Measurements from ENCODE around the gene LYRM2.
A peak's percentile ranks its signal among the peaks of the same experiment; 100 is the strongest.

The LYRM2 gene, protein sequence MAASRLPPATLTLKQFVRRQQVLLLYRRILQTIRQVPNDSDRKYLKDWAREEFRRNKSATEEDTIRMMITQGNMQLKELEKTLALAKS

GRCh38 chr6:89638320-89639195 lies at the start of gene LYRM2:
Gene LYRM2 (minus strand): TSS chr6:89638747. CDS start chr6:89638716, 31 bp downstream.
- DNase-seq: peak; percentile 92

DNA sequence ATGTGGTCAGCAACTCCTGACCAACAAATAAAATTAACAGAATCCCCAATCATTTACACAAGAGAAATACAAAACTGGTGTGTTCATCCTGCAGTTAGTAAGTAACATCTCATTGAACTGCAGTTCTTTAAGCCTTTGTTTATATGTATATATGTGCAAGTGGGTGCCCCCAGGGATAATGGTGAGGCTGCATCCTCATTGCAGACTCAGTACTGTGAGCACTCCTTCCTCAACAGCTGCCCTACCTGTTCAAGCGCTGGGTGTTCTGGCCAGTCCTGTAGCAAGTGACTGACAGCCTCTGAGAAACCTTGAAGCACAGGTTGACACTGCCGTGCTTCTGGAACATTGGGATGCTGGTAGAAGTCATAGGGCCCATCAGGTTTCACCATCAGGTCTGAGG lies 49.8 kb upstream of the LYRM2 start:
- DNase-seq: no peak

GRCh38 chr6:89685311-89685710 lies 46.8 kb upstream of the LYRM2 start:
- no peak for DNase-seq

DNA sequence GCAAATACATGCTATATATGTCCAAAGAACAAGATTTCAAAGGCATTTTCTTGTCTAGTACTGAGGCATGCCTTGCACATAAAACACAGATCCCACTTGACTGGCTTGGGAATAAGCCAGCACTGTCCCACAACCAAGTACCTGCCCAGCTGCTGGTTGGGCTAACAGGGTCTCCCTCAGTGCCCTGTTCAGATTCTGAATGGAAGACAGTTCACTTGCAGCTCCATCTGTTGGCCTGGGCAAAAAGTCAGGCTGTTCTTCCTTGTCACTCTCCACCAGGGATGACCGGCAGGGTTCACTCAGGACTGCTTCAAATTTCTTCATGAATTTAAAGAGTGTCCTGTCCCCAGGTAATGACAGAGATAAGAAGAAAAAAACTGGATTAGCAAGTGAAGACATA lies 44.4 kb upstream of the LYRM2 start:
- no peak for DNase-seq

DNA sequence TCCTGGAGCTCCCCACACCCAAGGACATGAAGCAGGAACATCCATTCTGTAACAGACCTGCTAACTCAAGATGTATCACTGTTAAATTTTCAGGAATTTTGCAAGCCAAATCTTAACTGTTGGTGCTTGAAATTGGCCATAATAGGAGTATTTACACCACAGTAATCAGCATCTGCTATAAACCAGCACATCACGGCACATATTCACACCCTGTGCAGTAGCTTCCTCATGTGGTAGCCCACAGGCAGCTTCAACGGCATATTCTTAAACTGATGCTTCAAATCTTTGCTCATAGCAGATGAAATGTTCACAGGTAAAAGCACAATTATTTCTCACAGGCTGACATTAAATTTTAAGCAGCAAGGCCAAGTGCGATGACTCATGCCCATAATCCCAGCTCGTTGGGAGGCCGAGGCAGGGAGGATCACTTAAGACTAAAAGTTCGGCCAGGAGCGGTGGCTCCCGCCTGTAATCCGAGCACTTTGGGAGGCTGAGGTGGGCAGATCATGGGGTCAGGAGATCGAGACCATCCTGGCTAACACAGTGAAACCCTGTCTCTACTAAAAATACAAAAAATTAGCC lies 43.5 kb upstream of the LYRM2 start:
- no peak for DNase-seq

DNA sequence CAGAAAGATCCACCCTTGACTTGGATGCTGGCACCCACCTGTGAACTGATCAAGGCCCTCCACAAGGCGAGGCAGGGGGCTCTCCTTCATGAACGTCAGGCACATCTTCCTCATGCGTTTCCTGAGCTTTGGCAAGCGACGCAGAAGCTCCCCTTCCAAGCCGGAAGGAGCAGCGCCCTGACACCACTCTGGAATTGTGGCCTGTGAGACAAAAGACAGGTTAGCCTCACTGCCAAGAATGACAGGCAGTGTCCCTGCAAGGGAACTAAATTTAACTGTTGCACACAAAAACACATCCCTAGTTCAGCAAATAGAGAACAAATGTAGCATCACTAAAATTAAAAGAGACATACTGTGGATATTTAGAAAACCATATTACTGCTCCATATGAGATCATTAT lies 42.0 kb upstream of the LYRM2 start:
- no peak for DNase-seq

GRCh38 chr6:89680150-89680549 lies 41.6 kb upstream of the LYRM2 start:
- no peak for DNase-seq

DNA sequence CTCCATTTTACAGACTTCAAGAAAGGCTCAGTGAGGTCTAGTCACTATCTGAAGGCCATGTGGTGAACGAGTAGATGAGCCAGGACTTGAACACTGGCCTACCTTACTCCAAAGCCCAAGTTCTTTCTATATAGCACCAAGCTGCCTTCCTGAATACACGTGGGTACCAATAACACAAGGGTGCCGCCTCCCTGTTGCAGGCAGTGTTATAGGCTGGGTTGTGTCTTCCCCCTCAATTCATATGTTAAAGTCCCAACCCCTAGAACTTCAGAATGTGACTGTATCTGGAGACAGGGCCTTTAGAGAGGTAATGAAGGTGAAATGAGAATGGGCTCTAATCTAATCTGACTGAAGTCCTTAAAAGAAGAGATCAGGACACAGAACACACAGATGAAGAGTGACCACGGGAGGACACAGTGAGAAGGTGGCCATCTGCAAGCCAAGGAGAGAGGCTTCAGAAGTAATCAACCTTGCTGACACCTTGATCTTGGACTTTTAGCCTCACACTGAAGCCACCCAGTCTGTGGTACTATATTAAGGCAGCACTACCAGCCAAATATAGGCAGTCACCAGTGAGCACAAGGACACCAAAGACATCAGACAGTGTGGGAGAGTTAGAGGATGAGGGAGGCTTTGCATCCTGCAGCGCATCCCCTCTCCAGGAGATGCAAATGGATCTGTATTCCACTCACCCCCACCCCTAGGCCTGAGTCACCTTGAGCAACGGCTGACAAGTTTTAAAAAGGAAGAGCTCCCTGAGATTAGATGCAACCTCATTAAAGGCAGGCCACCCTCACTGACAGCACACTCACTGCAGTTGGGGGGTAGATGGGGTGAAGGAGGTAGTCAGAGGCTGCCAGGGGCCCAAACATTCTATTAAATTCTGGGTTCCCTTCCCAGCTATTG lies 40.9 kb upstream of the LYRM2 start:
- no peak for DNase-seq

DNA sequence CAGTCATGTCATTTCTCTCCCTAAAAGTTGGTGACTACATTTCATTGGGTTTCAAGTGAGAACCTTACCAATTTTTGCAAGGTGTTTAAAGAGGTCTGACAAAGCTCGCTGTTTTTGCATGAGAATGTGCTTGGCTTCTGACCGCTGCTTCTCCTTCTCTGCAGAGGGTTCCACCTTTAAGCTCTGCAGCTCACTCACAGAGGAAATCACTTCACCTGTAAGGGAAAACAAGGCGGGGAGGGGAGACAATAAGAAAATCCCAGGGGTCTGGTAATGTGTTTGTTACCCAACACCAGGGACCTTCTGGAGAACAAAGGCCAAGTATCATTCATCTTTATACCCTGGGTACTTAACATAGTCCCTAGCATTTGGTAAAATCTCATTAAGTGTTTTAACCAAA lies 40.0 kb upstream of the LYRM2 start:
- DNase-seq: no peak

DNA sequence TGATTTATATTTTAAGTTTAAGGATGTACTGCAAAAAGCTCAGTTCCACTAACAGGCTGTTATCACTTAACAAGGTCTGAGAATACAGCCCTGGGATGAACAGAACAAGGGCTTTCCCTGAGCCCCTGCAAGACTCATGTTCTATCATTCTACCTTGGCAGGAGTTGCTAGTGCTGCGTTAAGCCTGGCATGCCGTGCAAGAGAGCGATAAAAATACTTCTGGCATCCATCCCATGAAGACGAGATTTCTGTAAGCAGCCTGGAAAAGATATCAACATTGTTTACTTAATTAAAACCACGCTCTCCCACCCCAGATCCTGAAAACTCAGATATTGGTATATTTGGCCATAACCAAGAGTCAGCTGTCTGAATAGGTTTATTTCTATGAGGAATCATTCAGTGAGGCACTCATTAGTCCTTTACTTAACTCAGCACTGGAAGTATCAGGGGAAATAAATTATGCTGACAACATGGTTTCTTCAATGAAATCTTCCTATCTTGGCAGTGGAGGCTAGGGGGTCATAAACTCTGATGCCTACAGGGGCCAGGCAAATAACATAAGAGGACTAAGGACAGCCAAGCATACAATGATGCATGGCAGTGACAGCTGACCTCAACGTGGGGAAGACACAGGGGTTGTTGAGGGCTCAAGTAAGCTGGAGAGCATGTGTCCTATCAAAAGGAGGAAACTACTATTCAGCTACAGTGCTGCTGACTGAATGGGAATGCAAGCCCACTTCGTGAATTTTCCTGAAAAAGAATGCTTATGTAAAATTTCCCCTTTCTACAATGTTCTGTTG lies 37.6 kb upstream of the LYRM2 start:
- DNase-seq: no peak

DNA sequence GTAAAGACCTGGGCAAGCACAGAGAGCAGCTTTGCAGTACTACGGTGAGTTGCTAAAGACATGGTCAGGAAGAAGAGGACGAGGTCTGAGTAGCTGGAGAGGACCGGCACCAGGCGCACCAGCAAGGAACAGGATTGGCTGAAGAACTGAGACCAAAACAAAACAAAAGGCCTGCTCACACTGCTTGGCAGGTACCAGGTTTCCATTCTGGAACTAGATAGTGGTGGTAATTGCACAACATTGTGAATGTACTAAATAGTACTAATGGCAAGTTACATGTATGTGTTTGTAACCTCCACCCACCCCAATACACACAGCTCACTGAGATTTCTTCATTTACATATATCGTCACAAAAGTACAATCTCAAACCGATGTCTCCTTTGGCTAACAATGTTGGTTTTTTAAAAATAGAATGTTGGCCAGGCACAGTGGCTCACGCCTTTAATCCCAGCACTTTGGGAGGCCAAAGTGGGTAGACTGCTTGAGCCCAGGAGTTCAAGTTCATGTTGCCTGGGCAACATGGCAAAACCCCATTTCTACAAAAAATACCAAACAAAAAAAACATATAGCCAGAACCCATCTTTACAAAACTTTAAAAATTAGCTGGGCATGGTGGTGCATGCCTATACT lies 32.5 kb upstream of the LYRM2 start:
- DNase-seq: no peak

DNA sequence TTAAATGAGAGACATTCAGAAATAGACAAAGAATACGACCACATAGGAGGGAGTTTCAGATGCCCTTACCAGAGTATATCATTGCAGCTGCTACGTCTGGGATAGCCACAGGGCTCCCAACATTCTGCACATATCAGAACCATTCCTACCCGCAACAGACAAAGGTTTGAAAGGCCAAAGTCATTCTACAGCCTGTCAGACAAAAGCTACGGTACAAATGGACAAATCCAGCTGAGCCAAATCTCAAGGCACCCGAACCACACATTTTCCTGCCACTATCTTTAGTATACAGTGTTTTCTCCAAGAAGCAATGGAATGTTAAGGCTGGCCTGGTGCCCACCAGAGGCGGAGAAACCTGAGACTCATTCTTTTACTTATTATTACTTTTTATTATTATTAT lies 30.5 kb upstream of the LYRM2 start:
- DNase-seq: no peak

DNA sequence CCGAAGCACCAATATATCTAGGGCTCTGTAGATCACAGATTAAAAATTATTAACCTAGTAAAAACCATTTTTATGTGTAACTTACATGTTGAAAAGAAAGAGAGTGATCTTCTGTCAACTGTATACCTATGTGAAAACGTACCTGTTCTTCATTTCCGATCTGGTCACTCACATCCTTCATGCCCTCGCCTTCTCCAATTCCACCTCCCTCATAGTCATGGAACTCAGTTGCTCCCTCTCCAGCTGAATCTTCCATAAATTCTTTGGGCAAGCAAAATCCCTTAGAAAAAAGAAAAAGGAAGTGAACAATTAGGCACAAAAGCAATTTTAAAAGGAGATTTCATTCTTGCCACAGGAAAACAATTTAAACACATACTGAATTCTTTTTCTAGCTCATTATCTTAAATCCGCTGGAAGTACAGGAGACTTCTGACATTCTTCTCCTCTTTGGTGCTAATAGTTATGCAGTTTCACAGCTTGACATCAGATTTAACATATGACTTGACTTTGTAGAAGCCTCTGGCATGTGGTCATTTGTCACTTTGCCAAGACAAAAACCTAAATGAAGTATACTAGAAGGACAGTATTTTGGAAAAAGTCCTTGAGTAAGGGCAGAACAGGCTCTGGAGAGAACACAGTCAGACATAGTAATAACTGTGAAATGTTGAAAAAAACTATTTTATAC lies 29.5 kb upstream of the LYRM2 start:
- DNase-seq: no peak

DNA sequence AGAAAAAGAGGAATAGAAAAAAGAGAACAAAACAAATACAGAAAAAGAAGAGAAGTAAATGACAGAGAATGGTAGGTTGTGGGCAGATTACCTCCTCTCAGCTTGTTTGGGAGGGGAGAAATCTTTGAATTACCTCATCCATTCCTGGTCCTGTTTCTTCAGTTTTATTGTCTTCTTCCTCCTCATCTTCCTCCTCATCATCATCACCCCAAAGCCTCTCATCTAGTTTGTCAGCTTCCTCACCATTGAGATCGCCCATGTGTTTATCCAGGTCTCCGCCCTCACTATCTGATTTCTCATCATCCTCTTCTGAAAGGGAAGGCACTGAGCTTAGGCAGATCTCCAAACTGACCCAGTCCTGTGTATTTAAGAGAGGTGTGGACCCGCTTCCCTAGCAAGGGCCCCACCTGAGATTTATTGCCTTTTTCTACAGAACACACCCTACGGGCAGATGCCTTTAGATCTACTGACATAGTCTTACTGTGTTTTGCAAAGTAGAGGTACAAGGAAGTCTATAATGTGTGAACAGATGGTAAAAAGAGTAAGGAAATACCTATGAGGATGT lies 24.2 kb upstream of the LYRM2 start:
- DNase-seq: no peak

GRCh38 chr6:89661559-89661958 lies 23.0 kb upstream of the LYRM2 start:
- DNase-seq: no peak

GRCh38 chr6:89660981-89661380 lies 22.4 kb upstream of the LYRM2 start:
- no peak for DNase-seq

DNA sequence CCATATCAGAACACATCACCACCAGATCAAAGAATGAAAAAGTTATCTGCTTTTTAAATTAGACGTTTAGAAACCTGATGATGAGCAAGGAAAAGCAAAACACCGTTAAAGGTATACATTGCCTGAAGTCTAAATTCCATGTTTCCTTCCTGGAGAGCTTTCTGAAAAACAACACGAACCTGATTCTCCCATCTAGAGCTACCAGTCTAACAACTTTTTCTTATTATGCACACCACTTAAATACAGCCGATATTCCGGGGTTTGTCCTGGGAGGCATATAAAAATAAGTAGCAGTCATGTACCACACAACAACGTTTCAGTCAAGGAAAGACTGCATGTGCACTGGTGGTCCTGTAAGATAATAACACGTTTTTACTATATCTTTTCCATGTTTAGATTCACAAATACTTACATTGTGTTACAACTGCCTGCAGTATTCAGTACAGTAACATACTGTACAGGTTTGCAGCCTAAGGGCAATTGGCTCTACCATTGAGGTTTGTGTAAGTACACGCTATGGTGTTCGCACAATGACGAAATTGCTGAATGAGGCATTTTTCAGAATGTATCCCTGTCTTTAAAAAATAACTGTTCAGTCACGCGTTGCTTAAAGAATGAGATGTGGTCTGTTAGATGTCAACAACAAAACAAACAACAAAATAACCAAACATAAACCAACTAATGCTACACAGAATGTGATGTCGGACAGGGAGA lies 19.1 kb upstream of the LYRM2 start:
- DNase-seq: no peak

- no peak for DNase-seq
These were observed 16.6 kb upstream of the LYRM2 start for GRCh38 chr6:89655122-89655521.

DNA sequence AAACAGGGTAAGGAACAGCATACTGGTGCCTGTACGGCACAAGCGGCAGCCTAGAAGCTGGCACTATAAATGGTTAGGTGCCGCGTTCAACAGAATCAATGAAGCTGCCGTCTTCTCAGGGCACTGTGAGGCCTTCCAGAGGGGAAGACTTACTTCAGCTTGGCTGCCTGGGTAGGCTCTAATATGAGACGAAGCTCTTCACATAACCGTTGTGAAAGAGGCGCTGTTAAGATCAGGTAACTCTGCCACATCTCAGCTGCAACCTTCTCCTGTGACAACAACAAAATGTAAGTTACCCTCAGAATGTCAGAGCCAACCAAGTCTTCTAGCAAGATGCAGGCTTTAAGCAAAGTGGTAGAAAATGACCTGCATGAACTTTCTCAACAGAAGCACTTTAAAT lies 12.0 kb upstream of the LYRM2 start:
- no peak for DNase-seq

GRCh38 chr6:89649682-89650081 lies 11.1 kb upstream of the LYRM2 start:
- DNase-seq: no peak

Measured in midbrain (tissue), 1 donor.